ENCODE results near the gene ANKRD2.

The ANKRD2 gene

DNA sequence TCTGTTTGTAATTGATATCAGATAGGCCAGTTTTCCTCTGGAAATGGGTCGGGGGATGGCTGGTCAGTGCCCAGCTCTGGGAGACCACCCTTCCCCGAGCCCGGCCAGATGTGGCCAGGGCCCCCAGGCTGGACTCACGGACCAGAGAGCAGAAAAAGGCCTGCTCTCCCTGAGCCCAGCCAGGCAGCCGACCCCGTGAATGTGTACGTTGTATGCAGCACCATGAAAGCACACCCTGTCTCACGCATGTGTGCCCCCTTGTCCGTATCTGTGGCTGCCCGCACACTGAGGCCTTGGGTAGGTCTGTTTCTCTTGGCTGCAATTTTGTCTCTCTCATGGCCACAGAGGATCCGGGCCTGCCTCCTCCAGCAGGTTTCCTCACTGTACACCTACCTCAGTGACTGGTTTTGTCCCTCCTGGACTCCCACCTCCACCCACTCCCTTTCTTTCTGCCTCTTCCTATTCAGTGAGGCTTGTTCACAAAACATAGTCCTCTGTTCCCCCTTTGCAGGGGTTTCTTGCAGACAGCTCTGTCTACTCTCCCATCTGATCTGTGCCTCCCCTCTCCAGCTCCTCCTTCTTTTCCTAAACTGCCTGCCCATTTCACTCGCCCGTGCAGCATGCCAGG is 23.6 kb upstream of the ANKRD2 start:
- H3K14ac ChIP-seq (ENCODE audit: low read length), result peak overlapping the region; percentile 47
- H3K27me3 ChIP-seq (ENCODE audit: insufficient read depth, low read length), result no peaks in the 10 kb centered on the region
- no CpG with 5 or more reads among the region's 13 CpGs for WGBS (ENCODE audit: extremely low coverage, insufficient coverage, insufficient read length)
- H3K4me2 ChIP-seq (ENCODE audit: low read length), result no peak overlapping the region
- peak overlapping the region; percentile 83 for H3K27ac ChIP-seq (ENCODE audit: low read depth, low read length)
- no peak overlapping the region for H2BK5ac ChIP-seq (ENCODE audit: low read depth, low read length, poor library complexity)
- peak overlapping the region; percentile 41 for H4K8ac ChIP-seq (ENCODE audit: low read depth, low read length)
- no peak overlapping the region for H3K23ac ChIP-seq (ENCODE audit: low read length)
- H3K79me1 ChIP-seq (ENCODE audit: low read length), result peaks cover 24% of the 10 kb centered on the region
- H3K9ac ChIP-seq (ENCODE audit: low read length), result no peak overlapping the region
- no peak overlapping the region for H2AFZ ChIP-seq (ENCODE audit: insufficient read depth, low read length, poor library complexity)
- no peak for DNase-seq
- peak overlapping the region; percentile 42 for H3K4ac ChIP-seq (ENCODE audit: low read depth, low read length)
- peak overlapping the region; percentile 28 for H2AK5ac ChIP-seq (ENCODE audit: low read length)
- H3K79me2 ChIP-seq (ENCODE audit: control insufficient read depth, insufficient read depth, low read length, poor library complexity), result peaks cover 2% of the 10 kb centered on the region
- peak overlapping the region; percentile 96 for H4K91ac ChIP-seq (ENCODE audit: low read depth, low read length)
- H4K12ac ChIP-seq (ENCODE audit: low read depth, low read length), result no peak overlapping the region
- H3K4me1 ChIP-seq (ENCODE audit: control insufficient read depth in 1 of 2, insufficient read depth in 2 of 2, low read length in 2 of 2), result peaks cover 31 to 37% of the 10 kb centered on the region in 2 experiments
- no peaks in the 10 kb centered on the region for H3K9me3 ChIP-seq (ENCODE audit: insufficient read depth, low read depth, low read length)
- peak overlapping the region; percentile 67 for H2BK12ac ChIP-seq (ENCODE audit: low read length)
- no peaks in the 10 kb centered on the region for H3K36me3 ChIP-seq (ENCODE audit: control insufficient read depth in 1 of 2, insufficient read depth in 2 of 2, low read length in 2 of 2)
- H2BK120ac ChIP-seq (ENCODE audit: insufficient read depth, low read length, poor library complexity), result peak overlapping the region; percentile 2
- H3K4me3 ChIP-seq (ENCODE audit: low read depth, low read length), result peak overlapping the region; percentile 26
- H3K18ac ChIP-seq (ENCODE audit: low read length), result no peak overlapping the region

DNA sequence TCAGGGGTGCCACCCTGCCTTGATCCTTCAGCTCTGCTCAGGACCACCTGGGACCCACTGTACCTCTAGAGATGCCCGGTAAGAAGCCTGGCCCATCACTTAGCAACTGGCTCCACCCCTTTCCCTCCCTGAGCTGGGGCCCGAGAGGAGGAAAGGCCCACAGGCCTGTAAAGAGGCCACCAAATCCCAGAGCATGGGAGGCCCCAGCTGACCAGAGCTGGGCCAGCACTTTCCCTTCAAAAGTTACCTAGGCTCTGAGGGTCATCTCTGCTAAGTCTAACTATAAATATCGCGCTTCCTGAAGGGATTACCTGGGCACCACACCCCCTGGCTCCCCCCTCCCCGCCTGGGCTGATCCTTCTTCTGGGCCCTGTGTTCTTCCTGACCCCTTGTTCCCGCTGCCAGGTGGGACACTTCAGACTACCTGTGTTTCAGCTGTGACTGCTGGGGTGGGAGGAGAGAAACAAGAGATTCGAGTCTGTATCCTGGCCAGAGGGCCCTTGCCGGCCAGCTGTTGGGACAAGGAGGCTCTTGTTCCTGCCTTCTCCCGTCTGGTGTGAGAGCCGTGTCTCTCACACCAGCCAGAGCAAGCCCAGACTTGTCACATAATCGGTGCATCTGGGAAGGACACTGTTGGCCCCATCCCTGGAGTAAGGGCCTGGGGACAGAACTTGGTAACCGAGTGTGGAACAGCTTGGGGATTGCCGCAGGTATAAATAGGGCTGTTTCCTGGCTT is 22.8 kb upstream of the ANKRD2 start:
- peak overlapping the region; percentile 79 for H4K8ac ChIP-seq (ENCODE audit: low read depth, low read length)
- H3K9me3 ChIP-seq (ENCODE audit: insufficient read depth, low read depth, low read length), result no peaks in the 10 kb centered on the region
- peaks cover 31 to 37% of the 10 kb centered on the region in 2 experiments for H3K4me1 ChIP-seq (ENCODE audit: control insufficient read depth in 1 of 2, insufficient read depth in 2 of 2, low read length in 2 of 2)
- no peak overlapping the region for H3K23ac ChIP-seq (ENCODE audit: low read length)
- peak overlapping the region; percentile 81 for H3K14ac ChIP-seq (ENCODE audit: low read length)
- peak overlapping the region; percentile 96 for H4K91ac ChIP-seq (ENCODE audit: low read depth, low read length)
- H3K79me2 ChIP-seq (ENCODE audit: control insufficient read depth, insufficient read depth, low read length, poor library complexity), result peaks cover 2% of the 10 kb centered on the region
- H3K4me3 ChIP-seq (ENCODE audit: low read depth, low read length), result no peak overlapping the region
- no peaks in the 10 kb centered on the region for H3K27me3 ChIP-seq (ENCODE audit: insufficient read depth, low read length)
- peak; percentile 46 to 57 for DNase-seq
- H2BK120ac ChIP-seq (ENCODE audit: insufficient read depth, low read length, poor library complexity), result peak overlapping the region; percentile 90
- no peaks in the 10 kb centered on the region for H3K36me3 ChIP-seq (ENCODE audit: control insufficient read depth in 1 of 2, insufficient read depth in 2 of 2, low read length in 2 of 2)
- no peak overlapping the region for H3K4ac ChIP-seq (ENCODE audit: low read depth, low read length)
- peaks cover 24% of the 10 kb centered on the region for H3K79me1 ChIP-seq (ENCODE audit: low read length)
- no CpG with 5 or more reads among the region's 13 CpGs for WGBS (ENCODE audit: extremely low coverage, insufficient coverage, insufficient read length)
- H3K18ac ChIP-seq (ENCODE audit: low read length), result peak overlapping the region; percentile 52
- no peak overlapping the region for H3K9ac ChIP-seq (ENCODE audit: low read length)
- no peak overlapping the region for H2AK5ac ChIP-seq (ENCODE audit: low read length)
- no peak overlapping the region for H3K4me2 ChIP-seq (ENCODE audit: low read length)
- H4K12ac ChIP-seq (ENCODE audit: low read depth, low read length), result peak overlapping the region; percentile 6
- H2AFZ ChIP-seq (ENCODE audit: insufficient read depth, low read length, poor library complexity), result peak overlapping the region; percentile 46
- peak overlapping the region; percentile 83 for H3K27ac ChIP-seq (ENCODE audit: low read depth, low read length)
- peak overlapping the region; percentile 74 for H2BK5ac ChIP-seq (ENCODE audit: low read depth, low read length, poor library complexity)
- peak overlapping the region; percentile 41 for H2BK12ac ChIP-seq (ENCODE audit: low read length)

DNA sequence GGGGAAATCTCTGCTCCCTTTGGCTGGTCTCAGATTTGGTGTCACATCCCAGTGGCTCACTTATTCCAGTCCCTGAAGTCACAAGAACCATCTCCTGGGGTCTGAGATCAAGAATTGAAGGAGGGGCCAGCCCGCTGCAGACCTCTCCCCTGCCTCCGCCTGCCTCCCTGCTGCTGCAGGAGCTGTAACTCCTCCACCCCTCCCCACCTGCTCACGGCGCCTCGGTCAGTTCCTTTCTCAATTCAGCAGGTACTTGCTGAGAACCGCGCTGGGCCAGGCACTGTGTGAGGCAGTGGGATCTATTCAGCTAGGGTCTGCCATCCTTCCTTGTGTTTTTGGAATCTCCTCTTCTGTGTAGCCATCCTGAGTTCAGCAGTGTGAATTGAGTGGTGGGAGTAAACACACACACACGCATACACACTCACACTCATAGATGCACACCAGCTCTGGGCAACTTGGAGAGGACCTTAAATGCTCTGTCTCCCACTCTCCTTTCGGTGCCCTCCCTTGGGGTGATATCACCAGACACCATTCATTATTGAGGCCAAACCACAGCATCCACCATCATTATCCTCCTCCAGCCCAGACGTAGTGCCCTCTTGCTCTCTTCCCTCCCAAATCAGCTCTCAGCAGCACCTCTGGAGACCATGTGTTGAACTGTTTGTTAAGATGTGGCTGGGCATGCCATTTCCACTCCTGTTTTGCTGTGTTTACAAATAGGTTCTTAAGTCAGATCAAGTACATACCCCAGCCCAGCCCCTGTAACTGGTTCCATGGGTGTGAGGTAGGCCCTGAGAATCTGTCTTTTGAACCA is 22.0 kb upstream of the ANKRD2 start:
- H3K79me1 ChIP-seq (ENCODE audit: low read length), result peaks cover 24% of the 10 kb centered on the region
- peaks cover 31 to 37% of the 10 kb centered on the region in 2 experiments for H3K4me1 ChIP-seq (ENCODE audit: control insufficient read depth in 1 of 2, insufficient read depth in 2 of 2, low read length in 2 of 2)
- no CpG with 5 or more reads among the region's 10 CpGs for WGBS (ENCODE audit: extremely low coverage, insufficient coverage, insufficient read length)
- H2BK120ac ChIP-seq (ENCODE audit: insufficient read depth, low read length, poor library complexity), result peak overlapping the region; percentile 49
- H4K12ac ChIP-seq (ENCODE audit: low read depth, low read length), result no peak overlapping the region
- H3K36me3 ChIP-seq (ENCODE audit: control insufficient read depth in 1 of 2, insufficient read depth in 2 of 2, low read length in 2 of 2), result no peaks in the 10 kb centered on the region
- H3K4me2 ChIP-seq (ENCODE audit: low read length), result no peak overlapping the region
- no peak overlapping the region for H3K9ac ChIP-seq (ENCODE audit: low read length)
- peak overlapping the region; percentile 74 for H2BK5ac ChIP-seq (ENCODE audit: low read depth, low read length, poor library complexity)
- peak overlapping the region; percentile 79 for H4K8ac ChIP-seq (ENCODE audit: low read depth, low read length)
- H3K14ac ChIP-seq (ENCODE audit: low read length), result peak overlapping the region; percentile 69
- H3K79me2 ChIP-seq (ENCODE audit: control insufficient read depth, insufficient read depth, low read length, poor library complexity), result peaks cover 2% of the 10 kb centered on the region
- peak overlapping the region; percentile 17 for H3K4ac ChIP-seq (ENCODE audit: low read depth, low read length)
- H3K4me3 ChIP-seq (ENCODE audit: low read depth, low read length), result no peak overlapping the region
- H2AFZ ChIP-seq (ENCODE audit: insufficient read depth, low read length, poor library complexity), result no peak overlapping the region
- peak overlapping the region; percentile 52 for H3K18ac ChIP-seq (ENCODE audit: low read length)
- H3K23ac ChIP-seq (ENCODE audit: low read length), result no peak overlapping the region
- peak overlapping the region; percentile 31 for H2BK12ac ChIP-seq (ENCODE audit: low read length)
- no peaks in the 10 kb centered on the region for H3K27me3 ChIP-seq (ENCODE audit: insufficient read depth, low read length)
- H3K9me3 ChIP-seq (ENCODE audit: insufficient read depth, low read depth, low read length), result no peaks in the 10 kb centered on the region
- peak overlapping the region; percentile 83 for H3K27ac ChIP-seq (ENCODE audit: low read depth, low read length)
- peak overlapping the region; percentile 8 for H2AK5ac ChIP-seq (ENCODE audit: low read length)
- DNase-seq, result no peak
- peak overlapping the region; percentile 96 for H4K91ac ChIP-seq (ENCODE audit: low read depth, low read length)

DNA sequence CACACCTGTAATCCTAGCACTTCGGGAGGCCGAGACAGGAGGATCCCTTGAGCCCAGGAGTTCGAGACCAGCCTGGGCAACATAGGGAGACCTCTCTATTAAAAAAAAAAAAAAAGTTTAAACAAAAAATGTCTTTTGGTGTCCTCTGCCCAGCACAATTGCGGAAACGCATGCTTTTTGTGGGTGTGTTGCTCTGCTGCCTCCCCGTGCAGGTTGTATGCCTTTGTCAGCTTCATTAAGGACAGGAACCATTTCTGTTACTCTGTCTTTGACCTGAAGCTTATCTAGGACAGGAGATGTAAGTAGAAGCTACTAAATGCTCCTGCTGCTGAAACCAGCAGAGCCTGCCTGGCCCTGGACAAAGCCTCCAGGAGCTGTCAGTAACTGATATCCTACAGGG is 21.3 kb upstream of the ANKRD2 start:
- Histone ChIP-seq H3K9me3 (ENCODE audit: insufficient read depth, low read depth, low read length) (no peaks in the 10 kb centered on the region), H3K4me1 (ENCODE audit: control insufficient read depth in 1 of 2, insufficient read depth in 2 of 2, low read length in 2 of 2) (peaks cover 31 to 37% of the 10 kb centered on the region in 2 experiments), H3K9ac (ENCODE audit: low read length) (no peak overlapping the region), H4K8ac (ENCODE audit: low read depth, low read length) (no peak overlapping the region), H2AK5ac (ENCODE audit: low read length) (no peak overlapping the region), H4K12ac (ENCODE audit: low read depth, low read length) (no peak overlapping the region), H2BK5ac (ENCODE audit: low read depth, low read length, poor library complexity) (no peak overlapping the region), H3K27me3 (ENCODE audit: insufficient read depth, low read length) (no peaks in the 10 kb centered on the region), H2AFZ (ENCODE audit: insufficient read depth, low read length, poor library complexity) (no peak overlapping the region), H3K14ac (ENCODE audit: low read length) (no peak overlapping the region), H3K79me1 (ENCODE audit: low read length) (peaks cover 24% of the 10 kb centered on the region), H3K4ac (ENCODE audit: low read depth, low read length) (no peak overlapping the region), H4K91ac (ENCODE audit: low read depth, low read length) (no peak overlapping the region), H3K18ac (ENCODE audit: low read length) (no peak overlapping the region), H2BK120ac (ENCODE audit: insufficient read depth, low read length, poor library complexity) (no peak overlapping the region), H3K23ac (ENCODE audit: low read length) (no peak overlapping the region), H3K4me2 (ENCODE audit: low read length) (no peak overlapping the region), H3K4me3 (ENCODE audit: low read depth, low read length) (no peak overlapping the region), H3K27ac (ENCODE audit: low read depth, low read length) (no peak overlapping the region), H3K79me2 (ENCODE audit: control insufficient read depth, insufficient read depth, low read length, poor library complexity) (peaks cover 2% of the 10 kb centered on the region), H2BK12ac (ENCODE audit: low read length) (no peak overlapping the region), H3K36me3 (ENCODE audit: control insufficient read depth in 1 of 2, insufficient read depth in 2 of 2, low read length in 2 of 2) (no peaks in the 10 kb centered on the region)
- no CpG with 5 or more reads among the region's 6 CpGs for WGBS (ENCODE audit: extremely low coverage, insufficient coverage, insufficient read length)
- DNase-seq, result no peak

Measured in trophoblast cell (in vitro differentiated cells and primary cell).